NT2/D1 (cell line): Measurements from ENCODE around the gene PKP4.

Source experiments
- YY1 ChIP-seq: IDR thresholded peaks from 2 replicates; pipeline ENCODE4 v1.6.1; 2011; ENCODE audit not compliant: insufficient read length, insufficient read depth
- ZNF274 ChIP-seq: IDR thresholded peaks from 2 replicates; pipeline ENCODE4 v1.6.1; 2011; ENCODE audit warnings: mild to moderate bottlenecking, low read depth, low read length

DNA sequence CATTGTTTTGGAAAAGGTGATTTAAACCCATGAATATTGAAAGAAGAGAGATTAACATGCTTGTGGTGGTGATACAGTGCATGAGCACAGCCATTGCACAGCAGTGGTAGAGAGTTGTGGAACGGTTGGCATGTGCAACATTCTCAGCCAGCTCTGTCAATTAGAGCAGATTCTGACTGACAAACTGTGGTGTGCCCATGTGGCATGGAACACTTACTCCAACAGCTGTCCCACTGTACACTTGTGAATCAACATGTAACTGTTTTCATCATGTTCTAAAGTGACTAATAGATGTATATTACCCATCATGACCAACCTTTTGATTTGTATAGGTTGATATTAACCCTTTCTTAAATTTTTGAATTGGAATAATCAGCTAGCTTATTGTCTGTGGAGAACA is 55.6 kb downstream of the PKP4 start:
- no peak for TF ChIP-seq ZNF274
- no peak for TF ChIP-seq YY1
